PC-9 (cell line): ENCODE data around the gene TMEM270. TPM values are rescaled to one million over a fixed set of nuclear protein-coding genes. Genes with fewer than 3 reads are reported as not detected.

ENCODE experiments used
- BruUV-seq: library from RNA; stranded (reverse); fragments of 400-500 nt; replicated peaks from 2 replicates; lab custom pipeline; 2021; lab: Mats Ljungman, UMichigan
- CTCF ChIA-PET: fragments of 300-600 bp; sonication (Branson Sonifier 250); formaldehyde crosslinking; loops from one replicate; lab custom pipeline; 2022; ENCODE audit warnings: antibody characterized with exemption; lab: Charles Lee
- POLR2A ChIA-PET: fragments of 300-600 bp; sonication (Branson Sonifier 250); formaldehyde crosslinking; loops from one replicate; lab custom pipeline; 2022; ENCODE audit warnings: antibody characterized with exemption; ENCODE audit not compliant: unreplicated experiment; lab: Charles Lee
- DNase-seq, 2 experiments: peaks; one replicate each; pipeline versions ENCODE4 v3.0.0 to v3.0.0-alpha.2; 2015 to 2022; ENCODE audit warnings: mixed read lengths in 1 of 2
- H2AFZ ChIP-seq: fragments of 200-600 bp; sonication (generic); 2 replicates; pipeline ENCODE4 v1.8.1; 2017; ENCODE audit warnings: antibody characterized with exemption
- H3F3A ChIP-seq: fragments of 200-600 bp; sonication (generic); 2 replicates; pipeline ENCODE4 v1.8.1; 2017; ENCODE audit warnings: antibody characterized with exemption, mild to moderate bottlenecking, low read depth; ENCODE audit not compliant: insufficient read depth
- H3K27ac ChIP-seq: fragments of 200-600 bp; sonication (generic); 2 replicates; pipeline ENCODE4 v1.6.1; 2016; ENCODE audit warnings: mixed run types
- H3K27me3 ChIP-seq: fragments of 200-600 bp; sonication (generic); 2 replicates; pipeline ENCODE4 v1.6.1; 2016; ENCODE audit warnings: low read depth, mixed run types; ENCODE audit not compliant: insufficient read depth
- H3K36me3 ChIP-seq: fragments of 200-600 bp; sonication (generic); 2 replicates; pipeline ENCODE4 v1.6.1; 2016; ENCODE audit warnings: low read depth, mixed run types
- H3K4me1 ChIP-seq: fragments of 200-600 bp; sonication (generic); replicated peaks from 2 replicates; pipeline ENCODE4 v1.6.1; 2016; ENCODE audit warnings: mixed run types; ENCODE audit not compliant: insufficient read depth
- H3K4me2 ChIP-seq: fragments of 200-600 bp; sonication (generic); 2 replicates; pipeline ENCODE4 v1.6.1; 2017; ENCODE audit warnings: mixed run types
- H3K4me3 ChIP-seq: fragments of 200-600 bp; sonication (generic); 2 replicates; pipeline ENCODE4 v1.6.1; 2016; ENCODE audit warnings: mixed run types
- H3K79me2 ChIP-seq: fragments of 200-600 bp; sonication (generic); 2 replicates; pipeline ENCODE4 v1.6.1; 2017; ENCODE audit warnings: low read depth, mixed run types
- H3K9me2 ChIP-seq: fragments of 200-600 bp; sonication (generic); 2 replicates; pipeline ENCODE4 v1.8.1; 2017; ENCODE audit warnings: mild to moderate bottlenecking; ENCODE audit not compliant: insufficient read depth
- H3K9me3 ChIP-seq: fragments of 200-600 bp; sonication (generic); 2 replicates; pipeline ENCODE4 v1.8.1; 2016; ENCODE audit warnings: low read depth; ENCODE audit not compliant: insufficient read depth
- H4K20me1 ChIP-seq: fragments of 200-600 bp; sonication (generic); 2 replicates; pipeline ENCODE4 v1.8.1; 2017; ENCODE audit not compliant: insufficient read depth
- CTCF ChIP-seq: fragments of 200-600 bp; sonication (generic); conservative IDR thresholded peaks from 2 replicates; pipeline ENCODE4 v1.6.1; 2017; ENCODE audit warnings: mixed run types, antibody characterized with exemption, mild to moderate bottlenecking, moderate library complexity
- EZH2 ChIP-seq: fragments of 200-600 bp; sonication (generic); IDR thresholded peaks from 2 replicates; pipeline ENCODE4 v1.8.0; 2017; ENCODE audit warnings: antibody characterized with exemption, low read depth
- intact Hi-C: fragments of 100-400 bp; cut with micrococcal nuclease; formaldehyde crosslinking; loops from one replicate; pipeline ENCODE4 v1.10.0; 2022; ENCODE audit not compliant: unreplicated experiment
- total RNA-seq: library from RNA; stranded (reverse); gene quantifications from 2 replicates; pipeline ENCODE4 v1.2.3, GENCODE V29; 2021

The TMEM270 gene
- total RNA-seq, 1 experiment from 2014 or later: 0.72 TPM

DNA sequence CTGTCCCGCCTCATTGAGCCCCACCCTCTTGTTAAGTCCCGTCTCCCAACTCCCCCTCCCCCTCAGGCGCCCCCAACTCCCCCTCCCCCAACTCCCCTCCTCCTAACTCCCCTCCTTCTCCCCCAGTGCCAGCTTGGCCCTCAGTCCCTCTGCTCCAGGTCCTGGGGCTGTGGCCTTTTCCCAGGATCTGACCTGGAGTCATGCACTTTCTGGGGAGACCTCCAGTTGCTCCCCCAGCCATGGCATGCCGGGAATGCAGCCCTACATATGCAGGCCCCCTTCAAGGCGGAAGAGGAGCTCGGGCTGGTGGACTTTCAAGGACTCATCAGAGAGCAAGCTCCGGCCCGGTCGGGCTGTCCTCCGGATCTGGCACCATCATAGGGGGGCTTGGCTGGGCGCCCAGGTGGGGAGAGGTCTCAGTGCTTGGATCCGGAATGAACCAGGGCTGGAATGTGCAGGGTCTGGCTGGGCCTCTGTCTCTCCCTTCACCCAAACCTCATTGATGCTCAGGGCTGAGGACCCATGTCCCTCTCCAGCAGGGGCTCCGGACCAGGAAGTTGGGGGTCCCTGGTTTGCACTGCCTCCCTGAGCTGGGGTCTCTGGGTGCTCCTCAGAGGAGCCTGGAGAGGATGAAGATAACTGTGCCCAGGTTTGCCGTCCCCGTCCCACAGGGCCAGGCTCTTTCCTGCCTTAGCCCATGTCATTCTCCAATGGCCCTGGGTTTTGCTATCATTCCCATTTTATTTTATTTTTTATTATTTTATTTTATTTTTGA is 41.1 kb downstream of the TMEM270 start:
- DNase-seq: no peak
- H3K4me2 ChIP-seq: no peak overlapping the region

DNA sequence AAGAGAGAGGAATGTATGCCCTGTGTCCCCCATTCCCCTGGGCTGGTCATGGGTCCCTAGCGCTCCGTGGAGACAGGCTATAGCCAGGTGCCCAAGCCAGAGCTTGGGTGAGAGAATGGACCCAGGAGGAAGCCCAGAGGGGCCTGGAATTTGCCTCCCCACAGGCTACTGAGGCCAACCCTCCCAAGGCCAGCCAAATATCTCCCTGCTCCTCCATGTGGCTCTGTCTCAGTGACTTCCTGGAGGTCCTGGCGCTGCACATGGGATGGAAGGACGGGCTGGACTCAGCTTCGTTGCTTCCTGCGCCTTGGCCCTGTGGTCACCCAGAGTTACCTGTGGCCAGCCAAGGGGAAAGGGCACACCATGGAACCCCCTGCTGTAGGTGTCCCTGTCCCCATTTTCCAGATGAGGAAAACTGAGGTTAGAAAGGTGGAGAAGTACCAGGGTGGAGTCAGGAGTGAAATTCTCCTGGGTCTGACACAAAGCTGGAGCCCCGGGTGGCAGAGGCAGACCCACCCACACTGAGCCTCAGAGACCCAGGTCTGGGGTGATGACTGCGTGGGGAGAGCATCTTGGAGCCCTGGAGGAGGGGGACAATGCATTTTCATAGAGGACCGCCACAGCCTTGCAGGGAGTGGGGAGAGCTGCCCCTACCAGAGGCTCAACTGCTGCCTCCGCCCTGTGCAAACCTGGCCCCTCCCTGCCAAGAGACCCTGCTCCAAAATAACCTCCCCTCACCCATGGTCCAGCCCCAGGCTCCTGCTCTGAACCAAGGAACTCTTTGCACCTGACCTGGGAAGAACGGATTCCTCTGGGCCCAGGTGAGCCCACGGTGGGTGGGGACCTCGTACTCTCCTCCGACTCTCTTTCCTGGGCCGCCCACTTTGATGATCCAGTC is 42.6 kb downstream of the TMEM270 start:
- intact Hi-C loops: no loop called here
- no peak overlapping the region for H3K4me2 ChIP-seq
- no peak overlapping the region for H3K27ac ChIP-seq
- H3K27me3 ChIP-seq: no peaks in the 10 kb centered on the region
- no peaks in the 10 kb centered on the region for H3K36me3 ChIP-seq
- CTCF ChIA-PET: no interaction called here
- no peak for TF ChIP-seq CTCF
- no peak for TF ChIP-seq EZH2
- H3K4me1 ChIP-seq: peaks cover 12% of the 10 kb centered on the region
- no peak for DNase-seq
- no peak overlapping the region for H2AFZ ChIP-seq
- H3F3A ChIP-seq: no peaks in the 10 kb centered on the region
- BruUV-seq: no TSS peak
- H3K9me2 ChIP-seq: no peaks in the 10 kb centered on the region
- no peak overlapping the region for H3K4me3 ChIP-seq
- H3K9me3 ChIP-seq: no peaks in the 10 kb centered on the region
- H3K79me2 ChIP-seq: no peaks in the 10 kb centered on the region
- POLR2A ChIA-PET: no interaction called here
- H4K20me1 ChIP-seq: no peaks in the 10 kb centered on the region

More for the DNA sequence above, 41.1 kb downstream of the TMEM270 start:
- TF ChIP-seq EZH2: no peak
- Histone ChIP-seq H3K27ac (no peak overlapping the region), H3K4me1 (peaks cover 13% of the 10 kb centered on the region), H4K20me1 (no peaks in the 10 kb centered on the region), H2AFZ (no peak overlapping the region), H3K27me3 (no peaks in the 10 kb centered on the region), H3K79me2 (no peaks in the 10 kb centered on the region), H3K4me3 (no peak overlapping the region), H3F3A (no peaks in the 10 kb centered on the region), H3K9me3 (no peaks in the 10 kb centered on the region), H3K36me3 (no peaks in the 10 kb centered on the region), H3K9me2 (no peaks in the 10 kb centered on the region)
- intact Hi-C loops: no loop called here
- POLR2A ChIA-PET: interaction anchor here (0.6 kb wide), 1 partner anchor 132 kb away, joined by 4 read pairs; the partner anchor contains the start of gene CLDN3
- CTCF ChIA-PET: interaction anchor here (0.6 kb wide), 1 partner anchor 158 kb away, joined by 3 read pairs; no protein-coding TSS in a partner anchor
- no TSS peak for BruUV-seq

GRCh38 chr7:73904219-73905137 is 43.5 kb downstream of the TMEM270 start:
- Histone ChIP-seq H3K4me2 (no peak overlapping the region), H3K4me1 (peaks cover 9% of the 10 kb centered on the region), H3K36me3 (no peaks in the 10 kb centered on the region), H3K27me3 (no peaks in the 10 kb centered on the region), H3K4me3 (no peak overlapping the region), H3K27ac (no peak overlapping the region), H4K20me1 (no peaks in the 10 kb centered on the region), H2AFZ (no peak overlapping the region), H3K9me2 (no peaks in the 10 kb centered on the region), H3K9me3 (no peaks in the 10 kb centered on the region), H3F3A (no peaks in the 10 kb centered on the region), H3K79me2 (no peaks in the 10 kb centered on the region)
- intact Hi-C loops: no loop called here
- no TSS peak for BruUV-seq
- TF ChIP-seq EZH2 (no peak), CTCF (no peak)
- CTCF ChIA-PET: no interaction called here
- POLR2A ChIA-PET: interaction anchor here (0.7 kb wide), 1 partner anchor 447 kb away, joined by 3 read pairs; no protein-coding TSS in a partner anchor
- no peak for DNase-seq
